Left lung (tissue), 10 donors: ENCODE results near the gene SERINC3. TPM values are rescaled to one million over a fixed set of nuclear protein-coding genes. Genes with fewer than 3 reads are reported as not detected.
"Not testable (repeated sequence)": the region's sequence is repeated elsewhere in the genome, so short reads cannot be mapped to it uniquely, and the experiment has no call there.

Experiments used
- ATAC-seq: fragments of 200-7000 bp; cut with Tn5 transposase; one replicate; pipeline ENCODE4 v1.9.1; 2020; ENCODE audit warnings: moderate library complexity
- DNase-seq, 4 donors: peaks; one replicate each; pipeline ENCODE4 v3.0.0-alpha.2; 2013 to 2020
- H3K27ac ChIP-seq, 2 donors: fragments of 200-600 bp; sonication (generic) in 1 of 2; one replicate each; pipeline versions ENCODE4 v1.5.0 to v1.8.0; 2020 to 2021
- H3K27me3 ChIP-seq, 2 donors: fragments of 200-600 bp; sonication (generic) in 1 of 2; one replicate each; pipeline versions ENCODE4 v1.5.0 to v1.8.0; 2020 to 2021
- H3K36me3 ChIP-seq, 2 donors: fragments of 200-600 bp; sonication (generic) in 1 of 2; one replicate each; pipeline versions ENCODE4 v1.5.0 to v1.8.0; 2020 to 2021
- H3K4me1 ChIP-seq, 2 donors: fragments of 200-600 bp; one replicate each; pipeline ENCODE4 v1.8.0; 2021
- H3K4me3 ChIP-seq, 2 donors: fragments of 200-600 bp; sonication (generic) in 1 of 2; one replicate each; pipeline versions ENCODE4 v1.5.0 to v1.8.0; 2020 to 2021; ENCODE audit warnings: mild to moderate bottlenecking in 1 of 2
- H3K9me3 ChIP-seq, 2 donors: fragments of 200-600 bp; sonication (generic) in 1 of 2; one replicate each; pipeline versions ENCODE4 v1.5.0 to v1.8.0; 2020 to 2021
- CTCF ChIP-seq, 2 donors: fragments of 200-600 bp; sonication (generic) in 1 of 2; IDR thresholded peaks; one replicate each; pipeline versions ENCODE4 v1.5.0 to v1.8.0; 2021; ENCODE audit warnings: antibody characterized with exemption in 2 of 2
- intact Hi-C, 2 donors: fragments of 100-400 bp; cut with DNase I; formaldehyde crosslinking; loops; one replicate each; pipeline versions ENCODE4 v1.11.2 to v1.14.2; 2022
- polyA plus RNA-seq, 6 donors: library from polyadenylated mRNA; unstranded; fragments of 120-200 nt; gene quantifications; one replicate each; pipeline ENCODE4 v1.2.1, GENCODE V29; 2013; ENCODE audit not compliant: insufficient read length in 6 of 6
- total RNA-seq, 2 donors: library from RNA; stranded (reverse); fragmentation: NEBNext Ultra II Directional; extraction: Animal tissue kit (Norgen Biotek cat#: 25700); gene quantifications; one replicate each; pipeline ENCODE4 v1.2.1, GENCODE V29; 2021
- donor health status: DM: no; HTN: yes; CAD: no.
- donor health status: DM: no; HTN: no; CAD: no.

The SERINC3 gene
- total and polyA plus RNA-seq, 8 donors, result 68.3 to 123 (median 72.5) TPM

GRCh38 chr20:44479643-44480042, 42.2 kb downstream of the SERINC3 start:
- H3K27me3 ChIP-seq, result no peaks in the 10 kb centered on the region
- H3K4me3 ChIP-seq, result no peak overlapping the region
- peaks cover 0 to 42% of the 10 kb centered on the region in 2 donors for H3K36me3 ChIP-seq
- no peak for DNase-seq
- no peak for TF ChIP-seq CTCF (IDR thresholded peaks at IDR 0.05)
- ATAC-seq, result no peak
- intact Hi-C loops, result no loop called here
- H3K9me3 ChIP-seq, result no peaks in the 10 kb centered on the region
- H3K27ac ChIP-seq, result no peak overlapping the region
- peaks cover 3 to 28% of the 10 kb centered on the region in 2 donors for H3K4me1 ChIP-seq

- Histone ChIP-seq H3K27ac (no peak overlapping the region), H3K4me3 (no peak overlapping the region), H3K4me1 (peaks cover 3 to 28% of the 10 kb centered on the region in 2 donors), H3K27me3 (no peaks in the 10 kb centered on the region), H3K36me3 (peaks cover 0 to 28% of the 10 kb centered on the region in 2 donors), H3K9me3 (no peaks in the 10 kb centered on the region)
- no peak for TF ChIP-seq CTCF (IDR thresholded peaks at IDR 0.05)
- ATAC-seq (no peak), DNase-seq (no peak)
- intact Hi-C loops, result no loop called here
Measured at GRCh38 chr20:44478206-44478605, 43.7 kb downstream of the SERINC3 start.

GRCh38 chr20:44477151-44477550, 44.7 kb downstream of the SERINC3 start:
- no peak for TF ChIP-seq CTCF (IDR thresholded peaks at IDR 0.05)
- no peak for DNase-seq
- peak overlapping the region in 1 of 2 donors; percentile 92 for H3K27ac ChIP-seq
- peaks cover 3 to 28% of the 10 kb centered on the region in 2 donors for H3K4me1 ChIP-seq
- peaks cover 0 to 20% of the 10 kb centered on the region in 2 donors for H3K36me3 ChIP-seq
- no peaks in the 10 kb centered on the region for H3K9me3 ChIP-seq
- no peak overlapping the region for H3K4me3 ChIP-seq
- no peak for ATAC-seq
- intact Hi-C loops, result no loop called here
- no peaks in the 10 kb centered on the region for H3K27me3 ChIP-seq

GRCh38 chr20:44475694-44476560, 45.9 kb downstream of the SERINC3 start, which contains the start of gene TTPAL:
Gene TTPAL, plus strand, starts transcription at chr20:44475874. Its CDS starts 4,126 bp downstream, at chr20:44480000.
- no peaks in the 10 kb centered on the region for H3K9me3 ChIP-seq
- peak; percentile 82 to 98 (median 92) for DNase-seq
- H3K27ac ChIP-seq, result peak within 1 kb of the TSS; percentile 77 to 92
- peak in 1 of 2 donors; percentile 15 for TF ChIP-seq CTCF (IDR thresholded peaks at IDR 0.05)
- ATAC-seq, result peak; percentile 99
- peaks cover 0 to 10% of the 10 kb centered on the region in 2 donors for H3K36me3 ChIP-seq
- H3K4me1 ChIP-seq, result peaks cover 3 to 19% of the 10 kb centered on the region in 2 donors
- peak within 1 kb of the TSS; percentile 67 to 69 for H3K4me3 ChIP-seq
- intact Hi-C loops, result no loop called here
- H3K27me3 ChIP-seq, result no peaks in the 10 kb centered on the region

- Histone ChIP-seq H3K27me3 (no peaks in the 10 kb centered on the region), H3K9me3 (no peaks in the 10 kb centered on the region), H3K27ac (peak overlapping the region; percentile 77 to 92), H3K36me3 (peaks cover 0 to 4% of the 10 kb centered on the region in 2 donors), H3K4me3 (peak overlapping the region; percentile 67 to 69), H3K4me1 (peaks cover 3 to 19% of the 10 kb centered on the region in 2 donors)
- no peak for TF ChIP-seq CTCF (IDR thresholded peaks at IDR 0.05)
- intact Hi-C loops, result no loop called here
- ATAC-seq (peak; percentile 8), DNase-seq (no peak)
Measured at GRCh38 chr20:44475372-44475693, 46.5 kb downstream of the SERINC3 start.

GRCh38 chr20:44472283-44472682, 49.6 kb downstream of the SERINC3 start:
- peaks cover 3 to 18% of the 10 kb centered on the region in 2 donors for H3K4me1 ChIP-seq
- H3K27ac ChIP-seq, H3K27me3 ChIP-seq, DNase-seq, intact Hi-C loops, H3K9me3 ChIP-seq, ATAC-seq, H3K36me3 ChIP-seq, H3K4me3 ChIP-seq: not testable (repeated sequence)
